ENCODE data around the gene SERPINA12.

DNA sequence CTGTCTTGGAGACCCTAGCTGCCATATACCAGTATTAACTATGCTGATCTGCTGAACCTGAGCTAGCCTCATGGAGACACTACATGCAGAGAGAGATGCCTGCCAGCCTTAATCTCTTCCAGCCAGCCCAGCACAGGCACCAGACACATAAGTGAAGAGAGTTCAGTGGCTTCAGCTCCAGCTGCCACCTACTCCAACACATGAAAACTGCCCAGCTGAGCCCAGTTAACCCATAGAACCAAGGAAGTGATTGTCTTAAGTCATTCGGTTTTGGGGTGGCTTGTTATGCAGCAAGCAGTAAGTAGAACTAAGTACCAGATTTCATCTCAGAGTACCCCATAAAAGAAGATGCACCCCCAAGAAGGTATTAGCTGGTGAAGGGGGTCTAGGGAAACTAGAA lies 64.3 kb downstream of the SERPINA12 start:
- TF ChIP-seq POLR2A (IDR thresholded peaks at IDR 0.05): no peak
- TF ChIP-seq CTCF (IDR thresholded peaks at IDR 0.05): no peak
